Renal cortical epithelial cell (primary cell): Measurements from ENCODE around the gene OR56B4. TPM values are rescaled to one million over a fixed set of nuclear protein-coding genes. Genes with fewer than 3 reads are reported as not detected.
"Not testable (repeated sequence)": the region's sequence is repeated elsewhere in the genome, so short reads cannot be mapped to it uniquely, and the experiment has no call there.

Source experiments
- DNase-seq: peaks from one replicate; pipeline ENCODE4 v3.0.0-alpha.2; 2011; ENCODE audit warnings: low read depth
- total RNA-seq: library from RNA; depleted of rRNA; stranded (reverse); fragments of >200 nt; gene quantifications from 2 replicates; pipeline ENCODE4 v1.2.3, GENCODE V29; 2014

The OR56B4 gene
- not detected in 2 replicates for total RNA-seq

- DNase-seq: not testable (repeated sequence)
Measured at GRCh38 chr11:6107384-6107783, at the start of gene OR56B4. Gene OR56B4 (plus strand): TSS chr11:6107684. CDS start chr11:6107779, 95 bp downstream.

GRCh38 chr11:6061475-6061874, 46.0 kb upstream of the OR56B4 start:
- DNase-seq: no peak

GRCh38 chr11:6062691-6063358, 44.7 kb upstream of the OR56B4 start:
- DNase-seq: no peak

- no peak for DNase-seq
Measured at GRCh38 chr11:6067502-6067901, 40.0 kb upstream of the OR56B4 start.

- DNase-seq: not testable (repeated sequence)
Measured at GRCh38 chr11:6076443-6076842, 31.0 kb upstream of the OR56B4 start.

GRCh38 chr11:6077723-6078122, 29.8 kb upstream of the OR56B4 start:
- DNase-seq: no peak

GRCh38 chr11:6079463-6079862, 28.0 kb upstream of the OR56B4 start:
- DNase-seq: no peak

GRCh38 chr11:6083129-6083528, 24.4 kb upstream of the OR56B4 start:
- DNase-seq: no peak

- no peak for DNase-seq
Measured at GRCh38 chr11:6084587-6084986, 22.9 kb upstream of the OR56B4 start.

- DNase-seq: no peak
Measured at GRCh38 chr11:6094186-6094585, 13.3 kb upstream of the OR56B4 start.

- DNase-seq: no peak
Measured at GRCh38 chr11:6095798-6096197, 11.7 kb upstream of the OR56B4 start.

- DNase-seq: no peak
Measured at GRCh38 chr11:6096417-6096816, 11.1 kb upstream of the OR56B4 start.

- no peak for DNase-seq
Measured at GRCh38 chr11:6099577-6099976, 7.9 kb upstream of the OR56B4 start.

- DNase-seq: no peak
Measured at GRCh38 chr11:6110011-6110410, 2.5 kb downstream of the OR56B4 start.

GRCh38 chr11:6111673-6112072, 4.2 kb downstream of the OR56B4 start:
- DNase-seq: no peak

- DNase-seq: no peak
Measured at GRCh38 chr11:6116638-6117037, 9.2 kb downstream of the OR56B4 start.

- no peak for DNase-seq
Measured at GRCh38 chr11:6124245-6124644, 16.8 kb downstream of the OR56B4 start.

- peak; percentile 11 for DNase-seq
Measured at GRCh38 chr11:6127881-6128280, 20.4 kb downstream of the OR56B4 start.

- DNase-seq: no peak
Measured at GRCh38 chr11:6129011-6129410, 21.5 kb downstream of the OR56B4 start.

GRCh38 chr11:6129635-6130034, 22.2 kb downstream of the OR56B4 start:
- no peak for DNase-seq

- no peak for DNase-seq
Measured at GRCh38 chr11:6132431-6132830, 24.9 kb downstream of the OR56B4 start.

GRCh38 chr11:6135936-6136335, 28.5 kb downstream of the OR56B4 start:
- DNase-seq: not testable (repeated sequence)

GRCh38 chr11:6142936-6143335, 35.5 kb downstream of the OR56B4 start:
- DNase-seq: no peak

GRCh38 chr11:6143737-6144136, 36.3 kb downstream of the OR56B4 start:
- not testable (repeated sequence) for DNase-seq
